ENCODE data around the gene CACNA1I. TPM values are rescaled to one million over a fixed set of nuclear protein-coding genes. Genes with fewer than 3 reads are reported as not detected.

CACNA1I gene
- total and polyA plus RNA-seq, 2 experiments from 2014 or later = 0.42 to 2.4 TPM

DNA sequence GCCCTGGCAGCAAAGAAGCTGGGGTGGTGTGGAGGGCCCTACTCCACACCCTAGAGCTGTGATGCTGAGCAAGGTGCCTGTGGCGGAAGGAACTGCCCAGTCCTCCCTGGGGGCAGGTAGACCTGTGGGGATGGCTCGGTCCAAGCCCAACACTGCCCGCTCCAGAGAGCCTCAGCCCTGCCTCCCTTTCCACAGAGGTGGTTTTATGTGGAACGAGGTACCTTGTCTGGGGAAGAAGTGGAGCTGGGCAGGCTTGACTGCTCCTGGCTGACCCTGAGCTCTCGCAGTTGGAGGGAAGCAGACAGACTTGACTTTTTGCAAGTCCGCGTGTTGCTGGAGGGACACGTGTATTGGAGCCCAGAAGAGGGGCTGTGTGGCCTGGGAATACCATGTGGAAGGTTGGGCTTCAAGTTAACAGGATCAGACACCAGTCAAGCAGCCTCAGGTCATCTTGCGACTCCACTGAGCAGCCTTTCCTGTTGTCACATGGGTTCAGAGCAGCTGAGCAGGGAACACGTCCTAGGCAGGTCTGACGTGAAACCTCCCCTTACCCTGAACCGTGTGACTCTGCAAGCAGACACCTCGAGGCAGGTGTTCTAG lies 117.7 kb downstream of the CACNA1I start:
- no peaks in the 10 kb centered on the region for H3K36me3 ChIP-seq (ENCODE audit: insufficient read depth)
- no peak overlapping the region for H3K4me2 ChIP-seq
- H3K27me3 ChIP-seq (ENCODE audit: insufficient read depth) = no peaks in the 10 kb centered on the region
- DNase-seq (ENCODE audit: low spot score) (no peak), ATAC-seq (no peak)
- H3K4me1 ChIP-seq (ENCODE audit: insufficient read depth) = no peaks in the 10 kb centered on the region
- H3K4me3 ChIP-seq = no peak overlapping the region
- H3K9me2 ChIP-seq (ENCODE audit: insufficient read depth) = no peaks in the 10 kb centered on the region
- peaks cover 8% of the 10 kb centered on the region for H3K27me3 Mint-ChIP-seq (ENCODE audit: insufficient read depth, low read depth, poor library complexity)
- no peak for TF ChIP-seq ZNF114 (CRISPR knock-in tag; IDR thresholded peaks at IDR 0.05)
- no peak for TF ChIP-seq NANOG (IDR thresholded peaks at IDR 0.05; ENCODE audit: borderline replicate concordance)
- TF ChIP-seq, protein P1, sequence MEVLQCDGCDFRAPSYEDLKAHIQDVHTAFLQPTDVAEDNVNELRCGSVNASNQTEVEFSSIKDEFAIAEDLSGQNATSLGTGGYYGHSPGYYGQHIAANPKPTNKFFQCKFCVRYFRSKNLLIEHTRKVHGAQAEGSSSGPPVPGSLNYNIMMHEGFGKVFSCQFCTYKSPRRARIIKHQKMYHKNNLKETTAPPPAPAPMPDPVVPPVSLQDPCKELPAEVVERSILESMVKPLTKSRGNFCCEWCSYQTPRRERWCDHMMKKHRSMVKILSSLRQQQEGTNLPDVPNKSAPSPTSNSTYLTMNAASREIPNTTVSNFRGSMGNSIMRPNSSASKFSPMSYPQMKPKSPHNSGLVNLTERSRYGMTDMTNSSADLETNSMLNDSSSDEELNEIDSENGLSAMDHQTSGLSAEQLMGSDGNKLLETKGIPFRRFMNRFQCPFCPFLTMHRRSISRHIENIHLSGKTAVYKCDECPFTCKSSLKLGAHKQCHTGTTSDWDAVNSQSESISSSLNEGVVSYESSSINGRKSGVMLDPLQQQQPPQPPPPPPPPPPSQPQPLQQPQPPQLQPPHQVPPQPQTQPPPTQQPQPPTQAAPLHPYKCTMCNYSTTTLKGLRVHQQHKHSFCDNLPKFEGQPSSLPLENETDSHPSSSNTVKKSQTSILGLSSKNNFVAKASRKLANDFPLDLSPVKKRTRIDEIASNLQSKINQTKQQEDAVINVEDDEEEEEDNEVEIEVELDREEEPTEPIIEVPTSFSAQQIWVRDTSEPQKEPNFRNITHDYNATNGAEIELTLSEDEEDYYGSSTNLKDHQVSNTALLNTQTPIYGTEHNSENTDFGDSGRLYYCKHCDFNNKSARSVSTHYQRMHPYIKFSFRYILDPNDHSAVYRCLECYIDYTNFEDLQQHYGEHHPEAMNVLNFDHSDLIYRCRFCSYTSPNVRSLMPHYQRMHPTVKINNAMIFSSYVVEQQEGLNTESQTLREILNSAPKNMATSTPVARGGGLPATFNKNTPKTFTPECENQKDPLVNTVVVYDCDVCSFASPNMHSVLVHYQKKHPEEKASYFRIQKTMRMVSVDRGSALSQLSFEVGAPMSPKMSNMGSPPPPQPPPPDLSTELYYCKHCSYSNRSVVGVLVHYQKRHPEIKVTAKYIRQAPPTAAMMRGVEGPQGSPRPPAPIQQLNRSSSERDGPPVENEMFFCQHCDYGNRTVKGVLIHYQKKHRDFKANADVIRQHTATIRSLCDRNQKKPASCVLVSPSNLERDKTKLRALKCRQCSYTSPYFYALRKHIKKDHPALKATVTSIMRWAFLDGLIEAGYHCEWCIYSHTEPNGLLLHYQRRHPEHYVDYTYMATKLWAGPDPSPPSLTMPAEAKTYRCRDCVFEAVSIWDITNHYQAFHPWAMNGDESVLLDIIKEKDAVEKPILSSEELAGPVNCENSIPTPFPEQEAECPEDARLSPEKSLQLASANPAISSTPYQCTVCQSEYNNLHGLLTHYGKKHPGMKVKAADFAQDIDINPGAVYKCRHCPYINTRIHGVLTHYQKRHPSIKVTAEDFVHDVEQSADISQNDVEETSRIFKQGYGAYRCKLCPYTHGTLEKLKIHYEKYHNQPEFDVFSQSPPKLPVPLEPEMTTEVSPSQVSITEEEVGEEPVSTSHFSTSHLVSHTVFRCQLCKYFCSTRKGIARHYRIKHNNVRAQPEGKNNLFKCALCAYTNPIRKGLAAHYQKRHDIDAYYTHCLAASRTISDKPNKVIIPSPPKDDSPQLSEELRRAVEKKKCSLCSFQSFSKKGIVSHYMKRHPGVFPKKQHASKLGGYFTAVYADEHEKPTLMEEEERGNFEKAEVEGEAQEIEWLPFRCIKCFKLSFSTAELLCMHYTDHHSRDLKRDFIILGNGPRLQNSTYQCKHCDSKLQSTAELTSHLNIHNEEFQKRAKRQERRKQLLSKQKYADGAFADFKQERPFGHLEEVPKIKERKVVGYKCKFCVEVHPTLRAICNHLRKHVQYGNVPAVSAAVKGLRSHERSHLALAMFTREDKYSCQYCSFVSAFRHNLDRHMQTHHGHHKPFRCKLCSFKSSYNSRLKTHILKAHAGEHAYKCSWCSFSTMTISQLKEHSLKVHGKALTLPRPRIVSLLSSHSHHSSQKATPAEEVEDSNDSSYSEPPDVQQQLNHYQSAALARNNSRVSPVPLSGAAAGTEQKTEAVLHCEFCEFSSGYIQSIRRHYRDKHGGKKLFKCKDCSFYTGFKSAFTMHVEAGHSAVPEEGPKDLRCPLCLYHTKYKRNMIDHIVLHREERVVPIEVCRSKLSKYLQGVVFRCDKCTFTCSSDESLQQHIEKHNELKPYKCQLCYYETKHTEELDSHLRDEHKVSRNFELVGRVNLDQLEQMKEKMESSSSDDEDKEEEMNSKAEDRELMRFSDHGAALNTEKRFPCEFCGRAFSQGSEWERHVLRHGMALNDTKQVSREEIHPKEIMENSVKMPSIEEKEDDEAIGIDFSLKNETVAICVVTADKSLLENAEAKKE (CRISPR knock-in tag; IDR thresholded peaks at IDR 0.05) = no peak
- TF ChIP-seq, protein P2, sequence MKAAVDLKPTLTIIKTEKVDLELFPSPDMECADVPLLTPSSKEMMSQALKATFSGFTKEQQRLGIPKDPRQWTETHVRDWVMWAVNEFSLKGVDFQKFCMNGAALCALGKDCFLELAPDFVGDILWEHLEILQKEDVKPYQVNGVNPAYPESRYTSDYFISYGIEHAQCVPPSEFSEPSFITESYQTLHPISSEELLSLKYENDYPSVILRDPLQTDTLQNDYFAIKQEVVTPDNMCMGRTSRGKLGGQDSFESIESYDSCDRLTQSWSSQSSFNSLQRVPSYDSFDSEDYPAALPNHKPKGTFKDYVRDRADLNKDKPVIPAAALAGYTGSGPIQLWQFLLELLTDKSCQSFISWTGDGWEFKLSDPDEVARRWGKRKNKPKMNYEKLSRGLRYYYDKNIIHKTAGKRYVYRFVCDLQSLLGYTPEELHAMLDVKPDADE (IDR thresholded peaks at IDR 0.05) = no peak
- TF ChIP-seq, protein P3, sequence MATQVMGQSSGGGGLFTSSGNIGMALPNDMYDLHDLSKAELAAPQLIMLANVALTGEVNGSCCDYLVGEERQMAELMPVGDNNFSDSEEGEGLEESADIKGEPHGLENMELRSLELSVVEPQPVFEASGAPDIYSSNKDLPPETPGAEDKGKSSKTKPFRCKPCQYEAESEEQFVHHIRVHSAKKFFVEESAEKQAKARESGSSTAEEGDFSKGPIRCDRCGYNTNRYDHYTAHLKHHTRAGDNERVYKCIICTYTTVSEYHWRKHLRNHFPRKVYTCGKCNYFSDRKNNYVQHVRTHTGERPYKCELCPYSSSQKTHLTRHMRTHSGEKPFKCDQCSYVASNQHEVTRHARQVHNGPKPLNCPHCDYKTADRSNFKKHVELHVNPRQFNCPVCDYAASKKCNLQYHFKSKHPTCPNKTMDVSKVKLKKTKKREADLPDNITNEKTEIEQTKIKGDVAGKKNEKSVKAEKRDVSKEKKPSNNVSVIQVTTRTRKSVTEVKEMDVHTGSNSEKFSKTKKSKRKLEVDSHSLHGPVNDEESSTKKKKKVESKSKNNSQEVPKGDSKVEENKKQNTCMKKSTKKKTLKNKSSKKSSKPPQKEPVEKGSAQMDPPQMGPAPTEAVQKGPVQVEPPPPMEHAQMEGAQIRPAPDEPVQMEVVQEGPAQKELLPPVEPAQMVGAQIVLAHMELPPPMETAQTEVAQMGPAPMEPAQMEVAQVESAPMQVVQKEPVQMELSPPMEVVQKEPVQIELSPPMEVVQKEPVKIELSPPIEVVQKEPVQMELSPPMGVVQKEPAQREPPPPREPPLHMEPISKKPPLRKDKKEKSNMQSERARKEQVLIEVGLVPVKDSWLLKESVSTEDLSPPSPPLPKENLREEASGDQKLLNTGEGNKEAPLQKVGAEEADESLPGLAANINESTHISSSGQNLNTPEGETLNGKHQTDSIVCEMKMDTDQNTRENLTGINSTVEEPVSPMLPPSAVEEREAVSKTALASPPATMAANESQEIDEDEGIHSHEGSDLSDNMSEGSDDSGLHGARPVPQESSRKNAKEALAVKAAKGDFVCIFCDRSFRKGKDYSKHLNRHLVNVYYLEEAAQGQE (IDR thresholded peaks at IDR 0.05; ENCODE audit: unreplicated experiment) = no peak
- no peak for TF ChIP-seq ZNF331 (CRISPR knock-in tag; IDR thresholded peaks at IDR 0.05; ENCODE audit: low read depth)
- TF ChIP-seq, protein P4, sequence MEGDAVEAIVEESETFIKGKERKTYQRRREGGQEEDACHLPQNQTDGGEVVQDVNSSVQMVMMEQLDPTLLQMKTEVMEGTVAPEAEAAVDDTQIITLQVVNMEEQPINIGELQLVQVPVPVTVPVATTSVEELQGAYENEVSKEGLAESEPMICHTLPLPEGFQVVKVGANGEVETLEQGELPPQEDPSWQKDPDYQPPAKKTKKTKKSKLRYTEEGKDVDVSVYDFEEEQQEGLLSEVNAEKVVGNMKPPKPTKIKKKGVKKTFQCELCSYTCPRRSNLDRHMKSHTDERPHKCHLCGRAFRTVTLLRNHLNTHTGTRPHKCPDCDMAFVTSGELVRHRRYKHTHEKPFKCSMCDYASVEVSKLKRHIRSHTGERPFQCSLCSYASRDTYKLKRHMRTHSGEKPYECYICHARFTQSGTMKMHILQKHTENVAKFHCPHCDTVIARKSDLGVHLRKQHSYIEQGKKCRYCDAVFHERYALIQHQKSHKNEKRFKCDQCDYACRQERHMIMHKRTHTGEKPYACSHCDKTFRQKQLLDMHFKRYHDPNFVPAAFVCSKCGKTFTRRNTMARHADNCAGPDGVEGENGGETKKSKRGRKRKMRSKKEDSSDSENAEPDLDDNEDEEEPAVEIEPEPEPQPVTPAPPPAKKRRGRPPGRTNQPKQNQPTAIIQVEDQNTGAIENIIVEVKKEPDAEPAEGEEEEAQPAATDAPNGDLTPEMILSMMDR (conservative IDR thresholded peaks at IDR 0.05; ENCODE audit: low read depth in 2 of 2) = no peak
- no peak for TF ChIP-seq JUNB (IDR thresholded peaks at IDR 0.05; ENCODE audit: unreplicated experiment)
- TF ChIP-seq POLR2AphosphoS5 (IDR thresholded peaks at IDR 0.05; ENCODE audit: low read depth) = no peak
- no peak for TF ChIP-seq EZH2 (IDR thresholded peaks at IDR 0.05; ENCODE audit: low read depth, unreplicated experiment)
- no peak for TF ChIP-seq STAT1 (IDR thresholded peaks at IDR 0.05; ENCODE audit: unreplicated experiment)
- no peak for TF ChIP-seq EZH2phosphoT487 (IDR thresholded peaks at IDR 0.05; ENCODE audit: unreplicated experiment)
- TF ChIP-seq CREB1 (CRISPR knock-in tag; IDR thresholded peaks at IDR 0.05; ENCODE audit: low read depth) = no peak
- H3F3A ChIP-seq (replicated peaks; ENCODE audit: low read depth) = no peaks in the 10 kb centered on the region
- no peak overlapping the region for H3K27ac Mint-ChIP-seq
- H3K4me1 Mint-ChIP-seq = peaks cover 8% of the 10 kb centered on the region; the same call in 1 of the 3 replicates
- H3K9me3 Mint-ChIP-seq = no peaks in the 10 kb centered on the region
- no peak overlapping the region for H3K4me3 Mint-ChIP-seq
- no peaks in the 10 kb centered on the region for H3K79me2 ChIP-seq (replicated peaks; ENCODE audit: insufficient read depth)
- H3K36me3 Mint-ChIP-seq (ENCODE audit: low read depth) = no peaks in the 10 kb centered on the region
- no peak overlapping the region for H2AFZ ChIP-seq
- no peak overlapping the region for H3K27ac ChIP-seq (ENCODE audit: low read depth)
- H4K20me1 ChIP-seq (replicated peaks; ENCODE audit: insufficient read depth) = no peaks in the 10 kb centered on the region

Data from GM23338 (cell line).